GM12878 (cell line): ENCODE measurements around the gene EVX2. TPM values are rescaled to one million over a fixed set of nuclear protein-coding genes. Genes with fewer than 3 reads are reported as not detected.

ENCODE experiments used
- ATAC-seq: fragments of 200-7000 bp; cut with Tn5 transposase; 3 replicates; pipeline ENCODE4 v1.9.1; 2020; ENCODE audit warnings: mild to moderate bottlenecking, moderate library complexity
- BruUV-seq: library from RNA; stranded (reverse); fragments of 400-500 nt; replicated peaks from 2 replicates; lab custom pipeline; 2021; lab: Mats Ljungman, UMichigan
- CTCF ChIA-PET: fragments of 300-600 bp; sonication (Branson Sonifier 250); formaldehyde crosslinking; extraction: SDS; loops from one replicate; lab custom pipeline; 2021; ENCODE audit warnings: inconsistent platforms; lab: Yijun Ruan, JAX
- POLR2A ChIA-PET: fragments of 350-600 bp; formaldehyde crosslinking; extraction: SDS; loops from one replicate; lab custom pipeline; 2021; ENCODE audit warnings: inconsistent platforms; lab: Charles Lee
- RAD21 ChIA-PET: fragments of 300-600 bp; sonication (Branson Sonifier 250); formaldehyde crosslinking; loops from one replicate; lab custom pipeline; 2023; ENCODE audit warnings: antibody characterized with exemption; ENCODE audit not compliant: unreplicated experiment; lab: Charles Lee
- SMC1A ChIA-PET: fragments of 300-600 bp; sonication (Branson Sonifier 250); formaldehyde crosslinking; loops from one replicate; lab custom pipeline; 2023; ENCODE audit not compliant: unreplicated experiment, uncharacterized antibody; lab: Charles Lee
- DNase-seq: peaks from one replicate; pipeline ENCODE4 v3.0.0-alpha.2; 2011; ENCODE audit warnings: low read depth, low spot score
- FAIRE-seq: peaks from 3 replicates; lab custom pipeline; 2011; peaks lifted over from hg19 to GRCh38; lab: Jason Lieb, UNC
- H2AFZ ChIP-seq: 2 replicates; pipeline ENCODE4 v1.6.0; 2011; ENCODE audit warnings: low read depth, low read length, control low read depth; ENCODE audit not compliant: control insufficient read depth
- H3K27ac ChIP-seq: 2 replicates; pipeline ENCODE4 v1.5.1; 2011; ENCODE audit warnings: control low read depth; ENCODE audit not compliant: control insufficient read depth, insufficient read depth
- H3K27me3 ChIP-seq, 2 experiments: replicated peaks in 1 of 2; 2 replicates each; pipeline versions ENCODE4 v1.6.0 to v1.6.1; 2011; ENCODE audit warnings: low read length in 1 of 2; ENCODE audit not compliant: control insufficient read depth in 2 of 2, insufficient read depth in 2 of 2
- H3K36me3 ChIP-seq, 2 experiments: 2 replicates each; pipeline ENCODE4 v1.5.1; 2011; ENCODE audit warnings: low read length in 1 of 2; ENCODE audit not compliant: control insufficient read depth in 2 of 2, insufficient read depth in 2 of 2
- H3K4me1 ChIP-seq: 2 replicates; pipeline ENCODE4 v1.6.1; 2011; ENCODE audit warnings: mild to moderate bottlenecking, low read length, moderate library complexity, mixed read lengths; ENCODE audit not compliant: control insufficient read depth, insufficient read depth
- H3K4me2 ChIP-seq: 2 replicates; pipeline ENCODE4 v1.6.0; 2011; ENCODE audit warnings: control low read depth; ENCODE audit not compliant: control insufficient read depth, insufficient read depth
- H3K4me3 ChIP-seq: fragments of 200-600 bp; sonication (generic); 2 replicates; pipeline ENCODE4 v1.5.1; 2016
- H3K79me2 ChIP-seq: 2 replicates; pipeline ENCODE4 v1.6.0; 2011; ENCODE audit warnings: low read length; ENCODE audit not compliant: control insufficient read depth, insufficient read depth
- H3K9ac ChIP-seq: 2 replicates; pipeline ENCODE4 v1.8.0; 2011; ENCODE audit warnings: low read length, control low read depth, mixed read lengths; ENCODE audit not compliant: control insufficient read depth, insufficient read depth
- H3K9me3 ChIP-seq: replicated peaks from 3 replicates; pipeline ENCODE4 v1.5.1; 2011; ENCODE audit warnings: mild to moderate bottlenecking, low read length; ENCODE audit not compliant: control insufficient read depth, insufficient read depth
- H4K20me1 ChIP-seq: 2 replicates; pipeline ENCODE4 v1.6.0; 2011; ENCODE audit not compliant: control insufficient read depth, insufficient read depth
- CBX5 ChIP-seq: sonication (generic); IDR thresholded peaks from 2 replicates; pipeline ENCODE4 v1.6.1; 2016; ENCODE audit warnings: low read depth, moderate library complexity, mild to moderate bottlenecking, inconsistent platforms
- ESRRA ChIP-seq: IDR thresholded peaks from 2 replicates; pipeline ENCODE4 v1.6.1; 2012; ENCODE audit warnings: mild to moderate bottlenecking, low read length, improper control_type of control experiment
- JUNB ChIP-seq: IDR thresholded peaks from 2 replicates; pipeline ENCODE4 v1.6.1; 2016; ENCODE audit warnings: antibody characterized with exemption, mild to moderate bottlenecking
- MXI1 ChIP-seq: fragments of 150-350 bp; IDR thresholded peaks from 2 replicates; pipeline ENCODE4 v1.6.1; 2011; ENCODE audit warnings: low read depth, mild to moderate bottlenecking, inconsistent platforms, low read length, improper control_type of control experiment
- NFXL1 ChIP-seq: fragments of 450-650 bp; IDR thresholded peaks from 2 replicates; pipeline ENCODE4 v1.6.1; 2017; ENCODE audit warnings: antibody characterized with exemption, mild to moderate bottlenecking, borderline replicate concordance
- NRF1 ChIP-seq: conservative IDR thresholded peaks from 2 replicates; pipeline ENCODE4 v1.6.1; 2011; ENCODE audit warnings: mild to moderate bottlenecking, low read depth, low read length, improper control_type of control experiment
- POLR2AphosphoS5 ChIP-seq: IDR thresholded peaks from 2 replicates; pipeline ENCODE4 v1.6.1; 2011; ENCODE audit warnings: mild to moderate bottlenecking, low read length, inconsistent platforms
- RBBP5 ChIP-seq: fragments of 200-600 bp; sonication (generic); conservative IDR thresholded peaks from 2 replicates; pipeline ENCODE4 v1.6.1; 2016
- SP1 ChIP-seq: IDR thresholded peaks from one replicate; pipeline ENCODE4 v1.6.1; 2011; ENCODE audit warnings: low read depth, low read length
- SUZ12 ChIP-seq: fragments of 200-600 bp; sonication (generic); IDR thresholded peaks from one replicate; pipeline ENCODE4 v1.6.1; 2018; ENCODE audit warnings: antibody characterized with exemption, mild to moderate bottlenecking; ENCODE audit not compliant: unreplicated experiment
- ZBED1 ChIP-seq: IDR thresholded peaks from 2 replicates; pipeline ENCODE4 v1.6.1; 2016; ENCODE audit warnings: borderline replicate concordance
- ZNF207 ChIP-seq: fragments of 450-650 bp; IDR thresholded peaks from 2 replicates; pipeline ENCODE4 v1.6.1; 2014; ENCODE audit warnings: antibody characterized with exemption, mild to moderate bottlenecking, borderline replicate concordance
- ZNF217 ChIP-seq: fragments of 450-650 bp; IDR thresholded peaks from 2 replicates; pipeline ENCODE4 v1.6.1; 2017; ENCODE audit warnings: antibody characterized with exemption, mild to moderate bottlenecking
- WGBS: methylation state at CpG from one replicate; pipeline ENCODE4 v1.1.6; 2016; ENCODE audit warnings: low lambda C conversion rate; ENCODE audit not compliant: insufficient replicate concordance, insufficient coverage; ENCODE audit errors: missing lambda C conversion rate; 5-methylcytosine and 5-hydroxymethylcytosine counted together
- in situ Hi-C: fragments of 300-500 bp; cut with MboI; formaldehyde crosslinking; loops from 9 replicates; pipeline ENCODE4 v1.14.3; 2018; ENCODE audit warnings: mixed read lengths
- intact Hi-C: fragments of 100-400 bp; cut with micrococcal nuclease; formaldehyde crosslinking; loops from one replicate; pipeline ENCODE4 v1.14.2; 2022; ENCODE audit not compliant: unreplicated experiment
- polyA plus RNA-seq, 11 experiments: library from polyadenylated mRNA; depleted of rRNA in 4 of 11; unstranded in 6 of 11; stranded (reverse) in 5 of 11; fragments of >200 nt; fragmentation: Nextera tagmentation in 4 of 11; fragmentation: Illumina TruSeq in 1 of 11; extraction: Ambion mirVana in 4 of 11; extraction: Trizol in 1 of 11; gene quantifications; 1 replicate in 1 of 11; 2 replicates in 10 of 11; pipeline versions ENCODE4 v1.2.1 to v1.2.3, GENCODE V29; 2011 to 2016; ENCODE audit warnings: inconsistent platforms in 2 of 11, missing spikeins in 2 of 11, low read depth in 1 of 11
- total RNA-seq, 4 experiments: library from RNA; depleted of rRNA in 3 of 4; stranded (reverse); fragments of >200 nt in 3 of 4; fragmentation: Illumina TruSeq in 1 of 4; extraction: Trizol in 1 of 4; gene quantifications; 2 replicates each; pipeline versions ENCODE4 v1.2.1 to v1.2.3, GENCODE V29; 2013 to 2021
- TF ChIP-seq, protein P1 (sequence below): fragments of 450-650 bp; conservative IDR thresholded peaks from 2 replicates; pipeline ENCODE4 v1.6.1; 2017; ENCODE audit warnings: mild to moderate bottlenecking, moderate library complexity
- TF ChIP-seq, protein P2 (sequence below): IDR thresholded peaks from 2 replicates; pipeline ENCODE4 v1.6.1; 2011; ENCODE audit warnings: low read depth, low read length, improper control_type of control experiment, borderline replicate concordance
- TF ChIP-seq, protein P3 (sequence below), 3 experiments: IDR thresholded peaks in 2 of 3; conservative IDR thresholded peaks in 1 of 3; 2 replicates each; pipeline ENCODE4 v1.5.1; 2011; ENCODE audit warnings: low read depth in 3 of 3, low read length in 3 of 3, mild to moderate bottlenecking in 3 of 3, control low read depth in 2 of 3, moderate library complexity in 2 of 3, inconsistent platforms in 1 of 3, mixed read lengths in 1 of 3; ENCODE audit not compliant: control insufficient read depth in 2 of 3, insufficient read depth in 1 of 3; ENCODE audit errors: extremely low read depth in 1 of 3
- TF ChIP-seq, protein P4 (sequence below): fragments of 450-650 bp; IDR thresholded peaks from 2 replicates; pipeline ENCODE4 v1.6.1; 2016; ENCODE audit warnings: mild to moderate bottlenecking
- TF ChIP-seq, protein P5 (sequence below): IDR thresholded peaks from 2 replicates; pipeline ENCODE4 v1.6.1; 2011; ENCODE audit warnings: borderline replicate concordance, low read depth, mild to moderate bottlenecking, moderate library complexity, low read length; ENCODE audit not compliant: insufficient read depth, poor library complexity, severe bottlenecking

Gene EVX2
- total and polyA plus RNA-seq, 10 of the 15 experiments (the other 5 are each of a cell fraction or from before 2014, with no cell fraction given), result not detected

DNA sequence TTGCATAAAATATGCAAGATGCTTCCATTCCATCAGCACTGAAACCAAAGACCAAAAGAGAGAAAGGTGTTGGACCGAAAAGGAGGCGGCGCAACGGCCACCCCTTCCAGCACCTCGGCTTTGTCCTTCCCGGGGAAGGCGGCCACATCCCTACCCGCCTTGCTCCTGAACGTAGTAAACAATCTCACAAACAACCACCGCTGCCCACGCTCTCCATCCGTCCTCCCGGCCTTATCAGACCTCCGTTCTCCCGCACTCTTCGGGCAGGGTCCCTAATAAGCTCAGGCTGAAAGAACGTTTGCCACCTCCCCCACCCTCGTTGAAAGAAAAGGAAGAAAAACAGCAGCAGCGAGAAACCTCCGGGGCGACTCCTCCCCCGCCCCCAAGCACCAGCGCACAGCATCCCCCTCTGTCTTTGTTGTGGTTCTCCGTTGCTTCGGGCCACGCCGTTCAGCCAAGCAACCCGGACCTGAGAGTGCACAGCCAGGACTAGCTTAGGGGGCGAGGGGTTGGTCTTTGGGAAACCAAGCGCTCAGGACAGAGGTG lies 4.4 kb downstream of the EVX2 start:
- Histone ChIP-seq H3K36me3 (no peaks in the 10 kb centered on the region), H3K4me3 (no peak overlapping the region), H3K79me2 (no peaks in the 10 kb centered on the region), H4K20me1 (no peaks in the 10 kb centered on the region), H2AFZ (no peak overlapping the region), H3K9me3 (peaks cover 20% of the 10 kb centered on the region; the same call in 2 of the 3 replicates), H3K27me3 (peaks cover 2 to 21% of the 10 kb centered on the region in 2 experiments), H3K4me2 (no peak overlapping the region), H3K9ac (no peak overlapping the region), H3K4me1 (no peaks in the 10 kb centered on the region), H3K27ac (no peak overlapping the region)
- no peak for FAIRE-seq
- CTCF ChIA-PET, result no interaction called here
- WGBS, result 48% methylated on average over 30 of the region's 30 CpGs
- DNase-seq, result no peak
- in situ Hi-C loops (no loop called here), intact Hi-C loops (no loop called here)
- no TSS peak for BruUV-seq
- ATAC-seq, result no peak
- POLR2A ChIA-PET, result no interaction called here
- SMC1A ChIA-PET, result no interaction called here
- RAD21 ChIA-PET, result no interaction called here
- TF ChIP-seq POLR2AphosphoS5 (no peak), MXI1 (no peak), ZNF217 (no peak), CBX5 (no peak), RBBP5 (no peak), ZNF207 (no peak), JUNB (no peak), SUZ12 (no peak), NFXL1 (no peak), ESRRA (no peak), NRF1 (no peak), SP1 (no peak), ZBED1 (no peak)
- TF ChIP-seq, protein P1, sequence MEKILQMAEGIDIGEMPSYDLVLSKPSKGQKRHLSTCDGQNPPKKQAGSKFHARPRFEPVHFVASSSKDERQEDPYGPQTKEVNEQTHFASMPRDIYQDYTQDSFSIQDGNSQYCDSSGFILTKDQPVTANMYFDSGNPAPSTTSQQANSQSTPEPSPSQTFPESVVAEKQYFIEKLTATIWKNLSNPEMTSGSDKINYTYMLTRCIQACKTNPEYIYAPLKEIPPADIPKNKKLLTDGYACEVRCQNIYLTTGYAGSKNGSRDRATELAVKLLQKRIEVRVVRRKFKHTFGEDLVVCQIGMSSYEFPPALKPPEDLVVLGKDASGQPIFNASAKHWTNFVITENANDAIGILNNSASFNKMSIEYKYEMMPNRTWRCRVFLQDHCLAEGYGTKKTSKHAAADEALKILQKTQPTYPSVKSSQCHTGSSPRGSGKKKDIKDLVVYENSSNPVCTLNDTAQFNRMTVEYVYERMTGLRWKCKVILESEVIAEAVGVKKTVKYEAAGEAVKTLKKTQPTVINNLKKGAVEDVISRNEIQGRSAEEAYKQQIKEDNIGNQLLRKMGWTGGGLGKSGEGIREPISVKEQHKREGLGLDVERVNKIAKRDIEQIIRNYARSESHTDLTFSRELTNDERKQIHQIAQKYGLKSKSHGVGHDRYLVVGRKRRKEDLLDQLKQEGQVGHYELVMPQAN, result no peak
- TF ChIP-seq, protein P2, sequence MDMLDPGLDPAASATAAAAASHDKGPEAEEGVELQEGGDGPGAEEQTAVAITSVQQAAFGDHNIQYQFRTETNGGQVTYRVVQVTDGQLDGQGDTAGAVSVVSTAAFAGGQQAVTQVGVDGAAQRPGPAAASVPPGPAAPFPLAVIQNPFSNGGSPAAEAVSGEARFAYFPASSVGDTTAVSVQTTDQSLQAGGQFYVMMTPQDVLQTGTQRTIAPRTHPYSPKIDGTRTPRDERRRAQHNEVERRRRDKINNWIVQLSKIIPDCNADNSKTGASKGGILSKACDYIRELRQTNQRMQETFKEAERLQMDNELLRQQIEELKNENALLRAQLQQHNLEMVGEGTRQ, result no peak
- TF ChIP-seq, protein P3, sequence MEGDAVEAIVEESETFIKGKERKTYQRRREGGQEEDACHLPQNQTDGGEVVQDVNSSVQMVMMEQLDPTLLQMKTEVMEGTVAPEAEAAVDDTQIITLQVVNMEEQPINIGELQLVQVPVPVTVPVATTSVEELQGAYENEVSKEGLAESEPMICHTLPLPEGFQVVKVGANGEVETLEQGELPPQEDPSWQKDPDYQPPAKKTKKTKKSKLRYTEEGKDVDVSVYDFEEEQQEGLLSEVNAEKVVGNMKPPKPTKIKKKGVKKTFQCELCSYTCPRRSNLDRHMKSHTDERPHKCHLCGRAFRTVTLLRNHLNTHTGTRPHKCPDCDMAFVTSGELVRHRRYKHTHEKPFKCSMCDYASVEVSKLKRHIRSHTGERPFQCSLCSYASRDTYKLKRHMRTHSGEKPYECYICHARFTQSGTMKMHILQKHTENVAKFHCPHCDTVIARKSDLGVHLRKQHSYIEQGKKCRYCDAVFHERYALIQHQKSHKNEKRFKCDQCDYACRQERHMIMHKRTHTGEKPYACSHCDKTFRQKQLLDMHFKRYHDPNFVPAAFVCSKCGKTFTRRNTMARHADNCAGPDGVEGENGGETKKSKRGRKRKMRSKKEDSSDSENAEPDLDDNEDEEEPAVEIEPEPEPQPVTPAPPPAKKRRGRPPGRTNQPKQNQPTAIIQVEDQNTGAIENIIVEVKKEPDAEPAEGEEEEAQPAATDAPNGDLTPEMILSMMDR (IDR thresholded peaks at IDR 0.05 in 2 of 3, conservative IDR thresholded peaks at IDR 0.05 in 1 of 3; ENCODE audit: control insufficient read depth in 2 of 3, extremely low read depth in 1 of 3, insufficient read depth in 1 of 3, low read depth in 3 of 3, low read length in 3 of 3), result no peak
- TF ChIP-seq, protein P4, sequence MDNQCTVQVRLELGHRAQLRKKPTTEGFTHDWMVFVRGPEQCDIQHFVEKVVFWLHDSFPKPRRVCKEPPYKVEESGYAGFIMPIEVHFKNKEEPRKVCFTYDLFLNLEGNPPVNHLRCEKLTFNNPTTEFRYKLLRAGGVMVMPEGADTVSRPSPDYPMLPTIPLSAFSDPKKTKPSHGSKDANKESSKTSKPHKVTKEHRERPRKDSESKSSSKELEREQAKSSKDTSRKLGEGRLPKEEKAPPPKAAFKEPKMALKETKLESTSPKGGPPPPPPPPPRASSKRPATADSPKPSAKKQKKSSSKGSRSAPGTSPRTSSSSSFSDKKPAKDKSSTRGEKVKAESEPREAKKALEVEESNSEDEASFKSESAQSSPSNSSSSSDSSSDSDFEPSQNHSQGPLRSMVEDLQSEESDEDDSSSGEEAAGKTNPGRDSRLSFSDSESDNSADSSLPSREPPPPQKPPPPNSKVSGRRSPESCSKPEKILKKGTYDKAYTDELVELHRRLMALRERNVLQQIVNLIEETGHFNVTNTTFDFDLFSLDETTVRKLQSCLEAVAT, result no peak
- TF ChIP-seq, protein P5, sequence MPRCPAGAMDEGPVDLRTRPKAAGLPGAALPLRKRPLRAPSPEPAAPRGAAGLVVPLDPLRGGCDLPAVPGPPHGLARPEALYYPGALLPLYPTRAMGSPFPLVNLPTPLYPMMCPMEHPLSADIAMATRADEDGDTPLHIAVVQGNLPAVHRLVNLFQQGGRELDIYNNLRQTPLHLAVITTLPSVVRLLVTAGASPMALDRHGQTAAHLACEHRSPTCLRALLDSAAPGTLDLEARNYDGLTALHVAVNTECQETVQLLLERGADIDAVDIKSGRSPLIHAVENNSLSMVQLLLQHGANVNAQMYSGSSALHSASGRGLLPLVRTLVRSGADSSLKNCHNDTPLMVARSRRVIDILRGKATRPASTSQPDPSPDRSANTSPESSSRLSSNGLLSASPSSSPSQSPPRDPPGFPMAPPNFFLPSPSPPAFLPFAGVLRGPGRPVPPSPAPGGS, result no peak
